ENCODE measurements around the gene YWHAB.
"Not testable (repeated sequence)": the region's sequence is repeated elsewhere in the genome, so short reads cannot be mapped to it uniquely, and the experiment has no call there.

The YWHAB gene

GRCh38 chr20:44850272-44850671 lies 35.2 kb upstream of the YWHAB start:
- Histone ChIP-seq H3K9ac (ENCODE audit: low read depth, low read length) (no peak overlapping the region), H3K27ac (ENCODE audit: low read depth, low read length) (no peak overlapping the region), H3K9me3 (ENCODE audit: insufficient read depth, low read depth, low read length) (no peaks in the 10 kb centered on the region), H3K27me3 (ENCODE audit: insufficient read depth, low read length) (no peaks in the 10 kb centered on the region), H3K36me3 (ENCODE audit: insufficient read depth, low read length) (no peaks in the 10 kb centered on the region), H3K4me1 (ENCODE audit: insufficient read depth, low read length) (0 out of 2 replicates have a peak, but pooled peaks cover 3% of the 10 kb centered on the region), H3K4me3 (ENCODE audit: low read length) (no peak overlapping the region)
- WGBS, result 77% methylated on average over 3 of the region's 3 CpGs

GRCh38 chr20:44850837-44851236 lies 34.7 kb upstream of the YWHAB start:
- no peaks in the 10 kb centered on the region for H3K36me3 ChIP-seq (ENCODE audit: insufficient read depth, low read length)
- no peak overlapping the region for H3K27ac ChIP-seq (ENCODE audit: low read depth, low read length)
- no peaks in the 10 kb centered on the region for H3K27me3 ChIP-seq (ENCODE audit: insufficient read depth, low read length)
- no peak overlapping the region for H3K9ac ChIP-seq (ENCODE audit: low read depth, low read length)
- no peaks in the 10 kb centered on the region for H3K9me3 ChIP-seq (ENCODE audit: insufficient read depth, low read depth, low read length)
- H3K4me1 ChIP-seq (ENCODE audit: insufficient read depth, low read length), result 0 out of 2 replicates have a peak, but pooled peaks cover 3% of the 10 kb centered on the region
- H3K4me3 ChIP-seq (ENCODE audit: low read length), result no peak overlapping the region
- 80% methylated on average over 1 of the region's 1 CpG for WGBS

GRCh38 chr20:44851545-44851944 lies 34.0 kb upstream of the YWHAB start:
- H3K27me3 ChIP-seq (ENCODE audit: insufficient read depth, low read length), result no peaks in the 10 kb centered on the region
- H3K36me3 ChIP-seq (ENCODE audit: insufficient read depth, low read length), result no peaks in the 10 kb centered on the region
- H3K9ac ChIP-seq (ENCODE audit: low read depth, low read length), result no peak overlapping the region
- H3K4me3 ChIP-seq (ENCODE audit: low read length), result no peak overlapping the region
- H3K4me1 ChIP-seq (ENCODE audit: insufficient read depth, low read length), result 0 out of 2 replicates have a peak, but pooled peaks cover 3% of the 10 kb centered on the region
- H3K27ac ChIP-seq (ENCODE audit: low read depth, low read length), result no peak overlapping the region
- no peaks in the 10 kb centered on the region for H3K9me3 ChIP-seq (ENCODE audit: insufficient read depth, low read depth, low read length)
- 38% methylated on average over 2 of the region's 3 CpGs for WGBS

GRCh38 chr20:44856442-44856841 lies 29.1 kb upstream of the YWHAB start:
- Histone ChIP-seq H3K4me1 (ENCODE audit: insufficient read depth, low read length) (0 out of 2 replicates have a peak, but pooled peaks cover 3% of the 10 kb centered on the region), H3K27me3 (ENCODE audit: insufficient read depth, low read length) (no peaks in the 10 kb centered on the region), H3K4me3 (ENCODE audit: low read length) (no peak overlapping the region), H3K36me3 (ENCODE audit: insufficient read depth, low read length) (no peaks in the 10 kb centered on the region), H3K27ac (ENCODE audit: low read depth, low read length) (no peak overlapping the region), H3K9me3 (ENCODE audit: insufficient read depth, low read depth, low read length) (no peaks in the 10 kb centered on the region), H3K9ac (ENCODE audit: low read depth, low read length) (no peak overlapping the region)
- WGBS, result 75% methylated on average over 1 of the region's 2 CpGs

GRCh38 chr20:44856856-44857448 lies 28.6 kb upstream of the YWHAB start:
- H3K27ac ChIP-seq (ENCODE audit: low read depth, low read length), result no peak overlapping the region
- WGBS, result 94% methylated on average over 6 of the region's 6 CpGs
- no peaks in the 10 kb centered on the region for H3K27me3 ChIP-seq (ENCODE audit: insufficient read depth, low read length)

GRCh38 chr20:44858606-44859360 lies 26.7 kb upstream of the YWHAB start:
- Histone ChIP-seq H3K27ac (ENCODE audit: low read depth, low read length) (no peak overlapping the region), H3K4me1 (ENCODE audit: insufficient read depth, low read length) (no peaks in the 10 kb centered on the region), H3K27me3 (ENCODE audit: insufficient read depth, low read length) (no peaks in the 10 kb centered on the region), H3K9me3 (ENCODE audit: insufficient read depth, low read depth, low read length) (no peaks in the 10 kb centered on the region), H3K4me3 (ENCODE audit: low read length) (no peak overlapping the region), H3K9ac (ENCODE audit: low read depth, low read length) (no peak overlapping the region), H3K36me3 (ENCODE audit: insufficient read depth, low read length) (no peaks in the 10 kb centered on the region)

More at GRCh38 chr20:44856856-44857448, 28.6 kb upstream of the YWHAB start:
- no peak overlapping the region for H3K9ac ChIP-seq (ENCODE audit: low read depth, low read length)
- no peaks in the 10 kb centered on the region for H3K9me3 ChIP-seq (ENCODE audit: insufficient read depth, low read depth, low read length)
- H3K36me3 ChIP-seq (ENCODE audit: insufficient read depth, low read length), result no peaks in the 10 kb centered on the region
- H3K4me1 ChIP-seq (ENCODE audit: insufficient read depth, low read length), result no peaks in the 10 kb centered on the region
- no peak overlapping the region for H3K4me3 ChIP-seq (ENCODE audit: low read length)

- Histone ChIP-seq H3K36me3 (ENCODE audit: insufficient read depth, low read length) (no peaks in the 10 kb centered on the region), H3K4me3 (ENCODE audit: low read length) (no peak overlapping the region), H3K9me3 (ENCODE audit: insufficient read depth, low read depth, low read length) (no peaks in the 10 kb centered on the region), H3K9ac (ENCODE audit: low read depth, low read length) (no peak overlapping the region), H3K27ac (ENCODE audit: low read depth, low read length) (no peak overlapping the region), H3K4me1 (ENCODE audit: insufficient read depth, low read length) (no peaks in the 10 kb centered on the region), H3K27me3 (ENCODE audit: insufficient read depth, low read length) (no peaks in the 10 kb centered on the region)
- 93% methylated on average over 5 of the region's 5 CpGs for WGBS
These were observed 23.9 kb upstream of the YWHAB start for GRCh38 chr20:44861531-44862006.

- Histone ChIP-seq H3K9me3 (ENCODE audit: insufficient read depth, low read depth, low read length) (no peaks in the 10 kb centered on the region), H3K4me1 (ENCODE audit: insufficient read depth, low read length) (no peaks in the 10 kb centered on the region), H3K36me3 (ENCODE audit: insufficient read depth, low read length) (no peaks in the 10 kb centered on the region), H3K27me3 (ENCODE audit: insufficient read depth, low read length) (no peaks in the 10 kb centered on the region), H3K27ac (ENCODE audit: low read depth, low read length) (no peak overlapping the region), H3K9ac (ENCODE audit: low read depth, low read length) (no peak overlapping the region), H3K4me3 (ENCODE audit: low read length) (no peak overlapping the region)
- WGBS, result 85% methylated on average over 2 of the region's 2 CpGs
These were observed 23.2 kb upstream of the YWHAB start for GRCh38 chr20:44862286-44862685.

- not testable (repeated sequence) for H3K27ac ChIP-seq (ENCODE audit: low read depth, low read length); H3K36me3 ChIP-seq (ENCODE audit: insufficient read depth, low read length); H3K27me3 ChIP-seq (ENCODE audit: insufficient read depth, low read length); H3K4me3 ChIP-seq (ENCODE audit: low read length); H3K9me3 ChIP-seq (ENCODE audit: insufficient read depth, low read depth, low read length); H3K9ac ChIP-seq (ENCODE audit: low read depth, low read length); H3K4me1 ChIP-seq (ENCODE audit: insufficient read depth, low read length)
- 82% methylated on average over 4 of the region's 4 CpGs for WGBS
These were observed 22.0 kb upstream of the YWHAB start for GRCh38 chr20:44863365-44864084.

GRCh38 chr20:44864493-44864892 lies 21.0 kb upstream of the YWHAB start:
- H3K27me3 ChIP-seq (ENCODE audit: insufficient read depth, low read length); H3K27ac ChIP-seq (ENCODE audit: low read depth, low read length); H3K9me3 ChIP-seq (ENCODE audit: insufficient read depth, low read depth, low read length); H3K9ac ChIP-seq (ENCODE audit: low read depth, low read length); H3K36me3 ChIP-seq (ENCODE audit: insufficient read depth, low read length); H3K4me3 ChIP-seq (ENCODE audit: low read length); H3K4me1 ChIP-seq (ENCODE audit: insufficient read depth, low read length): not testable (repeated sequence)
- 94% methylated on average over 3 of the region's 3 CpGs for WGBS

GRCh38 chr20:44866703-44867335 lies 18.7 kb upstream of the YWHAB start:
- H3K9ac ChIP-seq (ENCODE audit: low read depth, low read length), result no peak overlapping the region
- H3K9me3 ChIP-seq (ENCODE audit: insufficient read depth, low read depth, low read length), result no peaks in the 10 kb centered on the region
- H3K4me3 ChIP-seq (ENCODE audit: low read length), result no peak overlapping the region
- H3K27me3 ChIP-seq (ENCODE audit: insufficient read depth, low read length), result peaks cover 6% of the 10 kb centered on the region; the same call in 1 of the 2 replicates
- no peaks in the 10 kb centered on the region for H3K4me1 ChIP-seq (ENCODE audit: insufficient read depth, low read length)
- H3K27ac ChIP-seq (ENCODE audit: low read depth, low read length), result no peak overlapping the region
- 90% methylated on average over 8 of the region's 8 CpGs for WGBS
- no peaks in the 10 kb centered on the region for H3K36me3 ChIP-seq (ENCODE audit: insufficient read depth, low read length)
